Measurements from ENCODE around the gene TDRKH. TPM values are rescaled to one million over a fixed set of nuclear protein-coding genes. Genes with fewer than 3 reads are reported as not detected.

The TDRKH gene
- total and polyA plus RNA-seq, 2 of the 13 experiments (the other 11 are each of a cell fraction or from before 2014, with no cell fraction given) = 3.9 to 5.4 TPM

DNA sequence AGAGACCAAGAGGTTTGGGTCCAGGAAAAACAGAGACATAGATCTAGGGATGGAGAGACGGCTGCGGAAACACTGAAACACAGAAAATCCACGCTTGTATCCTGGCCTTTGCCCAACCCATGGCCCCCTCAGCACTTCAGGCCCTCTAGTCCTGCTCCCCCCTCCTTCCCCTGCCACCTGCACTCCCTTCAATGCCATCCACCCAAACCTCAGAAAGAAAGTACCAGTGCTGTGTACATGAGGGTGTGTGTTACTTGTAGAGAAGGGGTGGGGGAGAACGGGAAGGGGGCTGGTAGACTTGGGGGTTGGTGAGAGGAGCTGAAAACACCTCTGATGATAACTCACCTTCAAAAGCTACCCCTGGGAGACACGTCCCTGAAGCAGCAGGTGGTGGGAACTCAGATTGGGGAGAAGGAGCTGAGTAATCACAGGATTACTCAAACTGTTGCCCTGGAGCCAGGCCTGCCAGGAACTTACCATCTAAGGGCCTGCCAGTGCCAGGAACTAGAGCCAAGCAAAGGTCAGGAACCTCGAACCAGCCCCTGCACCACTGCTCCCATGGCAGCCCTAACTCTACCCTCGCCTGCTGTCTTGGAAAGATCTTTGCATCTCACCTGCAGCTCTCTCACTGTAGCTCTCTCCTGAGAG, 29.8 kb upstream of the TDRKH start:
- no peak for DNase-seq (ENCODE audit: low spot score)
- Histone ChIP-seq H4K20me1 (ENCODE audit: insufficient read depth, low read length) (no peaks in the 10 kb centered on the region), H3K4me2 (ENCODE audit: low read depth, low read length) (no peak overlapping the region), H3K4me3 (replicated peaks in 1 of 3; ENCODE audit: insufficient read depth in 1 of 3, low read depth in 2 of 3, low read length in 3 of 3) (no peak overlapping the region), H3K27me3 (ENCODE audit: control insufficient read depth in 1 of 2, insufficient read depth in 2 of 2, low read length in 2 of 2) (no peaks in the 10 kb centered on the region), H2AFZ (ENCODE audit: low read length) (no peak overlapping the region), H3K9ac (ENCODE audit: insufficient read depth, low read depth, low read length) (no peak overlapping the region), H3K9me3 (ENCODE audit: low read length) (no peaks in the 10 kb centered on the region), H3K27ac (ENCODE audit: extremely low read length, insufficient read depth, low read length) (no peak overlapping the region), H3K4me1 (ENCODE audit: insufficient read depth, low read length) (no peaks in the 10 kb centered on the region), H3K36me3 (replicated peaks in 1 of 2; ENCODE audit: control insufficient read depth in 1 of 2, insufficient read depth in 2 of 2, low read length in 2 of 2) (no peaks in the 10 kb centered on the region), H3K79me2 (ENCODE audit: insufficient read depth, low read length) (no peaks in the 10 kb centered on the region)
- ATAC-seq = no peak
- intact Hi-C loops (cut with micrococcal nuclease; ENCODE audit: unreplicated experiment) (no loop called here), in situ Hi-C loops (cut with HindIII; ENCODE audit: extremely low pct_ligation_motif_present, low pct_unique_long_range_greater_than_20kb) (no loop called here)
- POLR2A ChIA-PET = no interaction called here
- TF ChIP-seq KMT2A (CRISPR knock-in tag; IDR thresholded peaks at IDR 0.05) (no peak), ARNT (IDR thresholded peaks at IDR 0.05) (no peak), ZNF121 (CRISPR knock-in tag; IDR thresholded peaks at IDR 0.05) (no peak), ZNF530 (CRISPR knock-in tag; IDR thresholded peaks at IDR 0.05; ENCODE audit: low read depth) (no peak), HNRNPH1 (optimal IDR thresholded peaks at IDR 0.05; ENCODE audit: low read depth, low read length) (no peak), ZFP90 (CRISPR knock-in tag; IDR thresholded peaks at IDR 0.05; ENCODE audit: borderline replicate concordance) (no peak)
- TF ChIP-seq, protein P1, sequence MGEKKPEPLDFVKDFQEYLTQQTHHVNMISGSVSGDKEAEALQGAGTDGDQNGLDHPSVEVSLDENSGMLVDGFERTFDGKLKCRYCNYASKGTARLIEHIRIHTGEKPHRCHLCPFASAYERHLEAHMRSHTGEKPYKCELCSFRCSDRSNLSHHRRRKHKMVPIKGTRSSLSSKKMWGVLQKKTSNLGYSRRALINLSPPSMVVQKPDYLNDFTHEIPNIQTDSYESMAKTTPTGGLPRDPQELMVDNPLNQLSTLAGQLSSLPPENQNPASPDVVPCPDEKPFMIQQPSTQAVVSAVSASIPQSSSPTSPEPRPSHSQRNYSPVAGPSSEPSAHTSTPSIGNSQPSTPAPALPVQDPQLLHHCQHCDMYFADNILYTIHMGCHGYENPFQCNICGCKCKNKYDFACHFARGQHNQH (CRISPR knock-in tag; IDR thresholded peaks at IDR 0.05) = no peak
- CTCF ChIA-PET (ENCODE audit: low intra/inter-chr PET ratio, low total read pairs) = no interaction called here
- 90% methylated on average over 5 of the region's 7 CpGs for WGBS (ENCODE audit: low lambda C conversion rate)
- BruUV-seq (replicated peaks) = no TSS peak
- no peak for FAIRE-seq

DNA sequence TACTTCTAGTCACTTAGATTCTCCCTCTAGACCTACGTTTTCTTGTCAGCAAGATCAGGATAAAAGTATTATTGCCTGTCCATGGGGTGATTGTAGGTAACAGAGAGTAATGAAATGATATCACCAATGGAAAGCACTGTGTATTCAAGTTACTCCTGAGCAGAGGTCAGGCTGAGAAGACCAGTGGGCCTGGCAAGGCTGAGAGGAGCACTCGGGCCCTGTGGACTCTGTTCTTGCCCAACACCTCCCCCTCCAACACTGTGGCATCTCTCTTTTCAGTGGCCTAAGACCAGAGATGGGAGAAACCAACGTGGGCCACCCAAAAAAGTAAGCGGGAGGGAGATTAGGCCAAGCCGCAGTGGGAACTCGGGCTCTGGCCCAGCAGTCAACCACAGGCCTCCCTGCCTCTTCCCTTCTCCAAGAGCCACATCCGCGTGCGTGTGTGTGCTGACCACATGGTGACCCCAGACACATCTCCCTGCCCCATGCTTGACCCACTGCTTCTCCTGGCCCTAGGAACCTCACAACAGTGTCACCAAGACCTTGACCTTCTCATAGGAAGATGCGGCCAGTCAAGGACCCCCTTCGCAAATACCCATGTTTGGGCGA, 29.0 kb upstream of the TDRKH start:
- no peak overlapping the region for H3K4me2 ChIP-seq (ENCODE audit: low read depth, low read length)
- 94% methylated on average over 12 of the region's 12 CpGs for WGBS (ENCODE audit: low lambda C conversion rate)
- H3K27ac ChIP-seq (ENCODE audit: extremely low read length, insufficient read depth, low read length) = no peak overlapping the region
- no peaks in the 10 kb centered on the region for H3K79me2 ChIP-seq (ENCODE audit: insufficient read depth, low read length)
- ChIA-PET POLR2A (no interaction called here), CTCF (ENCODE audit: low intra/inter-chr PET ratio, low total read pairs) (no interaction called here)
- no peak for FAIRE-seq
- H3K9me3 ChIP-seq (ENCODE audit: low read length) = no peaks in the 10 kb centered on the region
- intact Hi-C loops (cut with micrococcal nuclease; ENCODE audit: unreplicated experiment) (no loop called here), in situ Hi-C loops (cut with HindIII; ENCODE audit: extremely low pct_ligation_motif_present, low pct_unique_long_range_greater_than_20kb) (no loop called here)
- H4K20me1 ChIP-seq (ENCODE audit: insufficient read depth, low read length) = no peaks in the 10 kb centered on the region
- no peak overlapping the region for H3K9ac ChIP-seq (ENCODE audit: insufficient read depth, low read depth, low read length)
- DNase-seq (ENCODE audit: low spot score) = no peak
- H3K4me3 ChIP-seq (replicated peaks in 1 of 3; ENCODE audit: insufficient read depth in 1 of 3, low read depth in 2 of 3, low read length in 3 of 3) = no peak overlapping the region
- H3K4me1 ChIP-seq (ENCODE audit: insufficient read depth, low read length) = no peaks in the 10 kb centered on the region
- H3K36me3 ChIP-seq (replicated peaks in 1 of 2; ENCODE audit: control insufficient read depth in 1 of 2, insufficient read depth in 2 of 2, low read length in 2 of 2) = no peaks in the 10 kb centered on the region
- ATAC-seq = no peak
- no peak overlapping the region for H2AFZ ChIP-seq (ENCODE audit: low read length)
- TF ChIP-seq NR1H2 (CRISPR knock-in tag; IDR thresholded peaks at IDR 0.05; ENCODE audit: borderline replicate concordance, low read depth) = no peak
- 0 out of 2 replicates have a peak, but pooled peaks have one; percentile 9 for TF ChIP-seq MNT (IDR thresholded peaks at IDR 0.05)
- no TSS peak for BruUV-seq (replicated peaks)
- no peaks in the 10 kb centered on the region for H3K27me3 ChIP-seq (ENCODE audit: control insufficient read depth in 1 of 2, insufficient read depth in 2 of 2, low read length in 2 of 2)
